ENCODE measurements around the gene ITGA7. TPM values are rescaled to one million over a fixed set of nuclear protein-coding genes. Genes with fewer than 3 reads are reported as not detected.

Gene ITGA7
- total RNA-seq, 1 donor from 2014 or later, result 33.2 TPM

DNA sequence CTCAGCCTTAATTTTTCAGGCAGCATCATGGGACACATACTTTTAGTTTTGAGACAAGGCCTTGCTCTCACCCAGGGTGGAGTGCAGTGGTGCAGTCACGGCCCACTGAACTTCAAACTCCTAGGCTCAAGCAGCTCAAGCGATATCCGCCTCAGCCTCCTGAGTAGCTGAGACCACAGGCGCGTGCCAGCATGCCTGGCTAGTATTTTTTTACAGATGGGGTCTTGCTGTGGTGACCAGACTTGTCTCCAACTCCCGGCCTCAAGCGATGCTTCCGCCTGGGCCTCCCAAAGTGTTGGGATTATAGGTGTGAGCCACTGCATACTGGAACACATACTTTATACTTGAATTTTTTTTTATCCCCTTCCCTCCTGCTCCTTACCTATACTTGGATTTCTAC lies 15.2 kb upstream of the ITGA7 start:
- H3K27me3 Mint-ChIP-seq (ENCODE audit: low read depth), result no peaks in the 10 kb centered on the region
- H3K4me3 Mint-ChIP-seq, result no peak overlapping the region
- H3K4me1 Mint-ChIP-seq, result peaks cover 26% of the 10 kb centered on the region
- H3K9me3 Mint-ChIP-seq, result no peaks in the 10 kb centered on the region
- no peak for DNase-seq (ENCODE audit: low spot score in 2 of 2, unreplicated experiment in 2 of 2)
- peaks cover 9% of the 10 kb centered on the region for H3K36me3 Mint-ChIP-seq
- peak overlapping the region; percentile 59 for H3K27ac Mint-ChIP-seq
- TF ChIP-seq, protein P1, sequence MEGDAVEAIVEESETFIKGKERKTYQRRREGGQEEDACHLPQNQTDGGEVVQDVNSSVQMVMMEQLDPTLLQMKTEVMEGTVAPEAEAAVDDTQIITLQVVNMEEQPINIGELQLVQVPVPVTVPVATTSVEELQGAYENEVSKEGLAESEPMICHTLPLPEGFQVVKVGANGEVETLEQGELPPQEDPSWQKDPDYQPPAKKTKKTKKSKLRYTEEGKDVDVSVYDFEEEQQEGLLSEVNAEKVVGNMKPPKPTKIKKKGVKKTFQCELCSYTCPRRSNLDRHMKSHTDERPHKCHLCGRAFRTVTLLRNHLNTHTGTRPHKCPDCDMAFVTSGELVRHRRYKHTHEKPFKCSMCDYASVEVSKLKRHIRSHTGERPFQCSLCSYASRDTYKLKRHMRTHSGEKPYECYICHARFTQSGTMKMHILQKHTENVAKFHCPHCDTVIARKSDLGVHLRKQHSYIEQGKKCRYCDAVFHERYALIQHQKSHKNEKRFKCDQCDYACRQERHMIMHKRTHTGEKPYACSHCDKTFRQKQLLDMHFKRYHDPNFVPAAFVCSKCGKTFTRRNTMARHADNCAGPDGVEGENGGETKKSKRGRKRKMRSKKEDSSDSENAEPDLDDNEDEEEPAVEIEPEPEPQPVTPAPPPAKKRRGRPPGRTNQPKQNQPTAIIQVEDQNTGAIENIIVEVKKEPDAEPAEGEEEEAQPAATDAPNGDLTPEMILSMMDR (IDR thresholded peaks at IDR 0.05; ENCODE audit: unreplicated experiment), result no peak

DNA sequence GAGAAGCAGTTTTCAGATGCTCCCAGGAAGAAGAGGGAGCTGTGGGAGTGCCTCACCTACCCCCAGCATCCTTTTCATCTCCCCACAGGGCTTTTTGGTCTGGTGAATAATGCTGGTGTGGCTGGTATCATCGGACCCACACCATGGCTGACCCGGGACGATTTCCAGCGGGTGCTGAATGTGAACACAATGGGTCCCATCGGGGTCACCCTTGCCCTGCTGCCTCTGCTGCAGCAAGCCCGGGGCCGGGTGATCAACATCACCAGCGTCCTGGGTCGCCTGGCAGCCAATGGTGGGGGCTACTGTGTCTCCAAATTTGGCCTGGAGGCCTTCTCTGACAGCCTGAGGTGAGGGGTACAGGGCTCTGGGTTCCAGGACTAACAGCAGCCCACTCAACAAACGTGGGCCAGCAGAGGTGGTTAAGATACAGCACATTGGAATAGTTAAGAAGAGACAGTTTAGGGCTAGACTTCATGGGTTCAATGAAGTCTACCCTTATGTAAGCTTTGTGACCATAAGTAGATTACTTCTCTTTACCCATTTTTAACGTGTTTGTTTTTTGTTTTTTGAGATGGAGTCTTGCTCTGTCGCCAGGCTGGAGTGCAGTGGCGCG lies 14.0 kb upstream of the ITGA7 start:
- TF ChIP-seq, protein P1 (IDR thresholded peaks at IDR 0.05; ENCODE audit: unreplicated experiment), result no peak
- Mint-ChIP-seq H3K27ac (no peak overlapping the region), H3K4me3 (no peak overlapping the region), H3K9me3 (no peaks in the 10 kb centered on the region), H3K27me3 (ENCODE audit: low read depth) (no peaks in the 10 kb centered on the region), H3K36me3 (peaks cover 9% of the 10 kb centered on the region), H3K4me1 (peaks cover 28% of the 10 kb centered on the region)
- no peak for DNase-seq (ENCODE audit: low spot score in 2 of 2, unreplicated experiment in 2 of 2)

DNA sequence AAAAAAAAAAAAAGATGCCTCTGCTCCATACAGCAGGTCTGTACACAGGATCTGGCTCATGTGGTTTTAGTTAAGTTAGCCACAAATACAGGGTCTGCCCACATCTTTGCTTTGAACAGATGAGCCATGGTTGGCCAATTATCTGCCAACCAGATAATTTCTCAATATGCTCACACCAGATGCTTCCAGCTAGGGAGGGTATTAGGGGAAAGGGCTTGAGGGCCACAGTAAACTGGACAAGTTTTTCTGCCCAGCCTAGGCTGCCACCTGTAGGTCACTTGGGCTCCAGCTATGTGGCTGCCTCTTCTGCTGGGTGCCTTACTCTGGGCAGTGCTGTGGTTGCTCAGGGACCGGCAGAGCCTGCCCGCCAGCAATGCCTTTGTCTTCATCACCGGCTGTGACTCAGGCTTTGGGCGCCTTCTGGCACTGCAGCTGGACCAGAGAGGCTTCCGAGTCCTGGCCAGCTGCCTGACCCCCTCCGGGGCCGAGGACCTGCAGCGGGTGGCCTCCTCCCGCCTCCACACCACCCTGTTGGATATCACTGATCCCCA lies 13.3 kb upstream of the ITGA7 start:
- Mint-ChIP-seq H3K4me1 (peaks cover 29% of the 10 kb centered on the region), H3K36me3 (peaks cover 6% of the 10 kb centered on the region)

DNA sequence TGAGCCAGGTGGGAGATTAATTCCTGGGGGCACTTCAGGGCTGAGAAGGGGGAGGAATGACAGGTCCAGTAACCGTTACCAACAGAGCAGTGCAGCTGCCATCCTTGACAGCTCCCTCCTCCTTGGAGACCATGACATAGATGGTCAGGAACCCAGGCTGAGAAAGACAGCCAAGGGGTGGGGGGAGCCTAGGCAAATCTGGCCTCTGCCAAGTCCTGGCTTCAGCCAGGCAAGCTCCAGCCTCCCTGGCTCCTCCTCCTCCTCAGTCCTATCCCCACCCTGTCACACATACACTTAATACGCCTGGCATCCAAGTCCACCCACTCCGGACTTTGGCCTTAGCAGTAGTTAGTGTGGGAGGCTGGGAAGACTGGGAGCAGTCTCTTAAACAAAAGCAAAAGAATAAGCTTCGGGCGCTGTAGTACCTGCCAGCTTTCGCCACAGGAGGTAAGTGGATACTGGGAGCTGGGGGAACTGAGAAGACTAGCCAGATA lies 12.4 kb upstream of the ITGA7 start, which contains the start of gene RDH5:
RDH5 (plus strand) TSS at position 323 of the 494 bp plus-strand sequence. CDS start 792 bp downstream, outside the sequence.
- Mint-ChIP-seq H3K4me3 (no peak within 1 kb of the TSS), H3K4me1 (peaks cover 35% of the 10 kb centered on the region), H3K36me3 (peaks cover 5% of the 10 kb centered on the region), H3K27me3 (ENCODE audit: low read depth) (peaks cover 4% of the 10 kb centered on the region), H3K9me3 (no peaks in the 10 kb centered on the region), H3K27ac (no peak within 1 kb of the TSS)
- no peak for DNase-seq (ENCODE audit: low spot score in 2 of 2, unreplicated experiment in 2 of 2)
- TF ChIP-seq, protein P1 (IDR thresholded peaks at IDR 0.05; ENCODE audit: unreplicated experiment), result no peak

More for the DNA sequence above, 13.3 kb upstream of the ITGA7 start:
- no peak for DNase-seq (ENCODE audit: low spot score in 2 of 2, unreplicated experiment in 2 of 2)
- Mint-ChIP-seq H3K27me3 (ENCODE audit: low read depth) (peaks cover 1% of the 10 kb centered on the region), H3K4me3 (no peak overlapping the region), H3K9me3 (no peaks in the 10 kb centered on the region), H3K27ac (no peak overlapping the region)
- TF ChIP-seq, protein P1 (IDR thresholded peaks at IDR 0.05; ENCODE audit: unreplicated experiment), result no peak

DNA sequence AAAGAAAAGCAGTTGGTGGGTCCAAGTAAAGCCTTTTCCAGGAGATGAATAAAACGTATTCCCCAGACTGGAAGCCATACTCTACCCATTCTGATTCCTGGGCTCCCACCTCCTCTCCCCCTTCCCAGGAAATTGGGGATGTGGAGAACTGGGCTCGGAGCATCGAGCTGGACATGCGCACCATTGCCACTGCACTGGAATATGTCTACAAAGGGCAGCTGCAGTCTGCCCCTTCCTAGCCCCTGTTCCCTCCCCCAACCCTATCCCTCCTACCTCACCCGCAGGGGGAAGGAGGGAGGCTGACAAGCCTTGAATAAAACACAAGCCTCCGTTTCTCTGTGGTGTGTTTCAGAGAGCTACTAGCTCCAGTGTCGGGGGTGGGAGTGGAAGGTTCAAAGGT lies 11.7 kb upstream of the ITGA7 start:
- Mint-ChIP-seq H3K27ac (no peak overlapping the region), H3K9me3 (no peaks in the 10 kb centered on the region), H3K4me3 (no peak overlapping the region)

More for the DNA sequence above, 11.7 kb upstream of the ITGA7 start:
- no peak for DNase-seq (ENCODE audit: low spot score in 2 of 2, unreplicated experiment in 2 of 2)
- no peaks in the 10 kb centered on the region for H3K36me3 Mint-ChIP-seq
- TF ChIP-seq, protein P1 (IDR thresholded peaks at IDR 0.05; ENCODE audit: unreplicated experiment), result no peak
- peaks cover 4% of the 10 kb centered on the region for H3K27me3 Mint-ChIP-seq (ENCODE audit: low read depth)
- H3K4me1 Mint-ChIP-seq, result peaks cover 34% of the 10 kb centered on the region

All from mesothelial cell of epicardium (in vitro differentiated cells).